Osteoblast (primary cell): ENCODE results near the gene SOWAHC. TPM values are rescaled to one million over a fixed set of nuclear protein-coding genes. Genes with fewer than 3 reads are reported as not detected.

Source experiments
- DNase-seq: peaks from one replicate; pipeline ENCODE4 v3.0.0; 2011; ENCODE audit warnings: low spot score, mixed read lengths; ENCODE audit not compliant: insufficient read length; ENCODE audit errors: missing footprints
- H2AFZ ChIP-seq: 2 replicates; pipeline ENCODE4 v1.6.0; 2011; ENCODE audit warnings: mild to moderate bottlenecking, low read length
- H3K27ac ChIP-seq: 2 replicates; pipeline ENCODE4 v1.5.1; 2011; ENCODE audit warnings: mild to moderate bottlenecking, low read depth, low read length, moderate library complexity
- H3K27me3 ChIP-seq: 2 replicates; pipeline ENCODE4 v1.6.0; 2012; ENCODE audit warnings: mild to moderate bottlenecking, control low read depth, inconsistent platforms, low read length, moderate library complexity; ENCODE audit not compliant: insufficient read depth
- H3K36me3 ChIP-seq: 2 replicates; pipeline ENCODE4 v1.5.1; 2011; ENCODE audit warnings: mild to moderate bottlenecking, low read length, control low read depth, moderate library complexity; ENCODE audit not compliant: insufficient read depth
- H3K4me1 ChIP-seq: 2 replicates; pipeline ENCODE4 v1.5.1; 2011; ENCODE audit warnings: mild to moderate bottlenecking, low read length, control low read depth, moderate library complexity; ENCODE audit not compliant: insufficient read depth
- H3K4me2 ChIP-seq: 2 replicates; pipeline ENCODE4 v1.6.0; 2011; ENCODE audit warnings: mild to moderate bottlenecking, low read length; ENCODE audit not compliant: insufficient read depth
- H3K4me3 ChIP-seq: fragments of 200-600 bp; sonication (generic); 3 replicates; pipeline ENCODE4 v1.5.1; 2012; ENCODE audit warnings: mild to moderate bottlenecking, low read length, inconsistent platforms; ENCODE audit not compliant: insufficient read depth
- H3K79me2 ChIP-seq: 2 replicates; pipeline ENCODE4 v1.6.0; 2012; ENCODE audit warnings: mild to moderate bottlenecking, low read length, control low read depth, inconsistent platforms; ENCODE audit not compliant: insufficient read depth
- H3K9me3 ChIP-seq: 2 replicates; pipeline ENCODE4 v1.5.1; 2011; ENCODE audit warnings: low read depth, low read length, control low read depth
- H4K20me1 ChIP-seq: 2 replicates; pipeline ENCODE4 v1.6.0; 2012; ENCODE audit warnings: mild to moderate bottlenecking, low read length, control low read depth; ENCODE audit not compliant: insufficient read depth
- total RNA-seq: library from RNA; depleted of rRNA; stranded (reverse); fragments of >200 nt; gene quantifications from 2 replicates; pipeline ENCODE4 v1.2.3, GENCODE V29; 2012
- TF ChIP-seq, protein P1 (sequence below): IDR thresholded peaks from 2 replicates; pipeline ENCODE4 v1.5.1; 2011; ENCODE audit warnings: mild to moderate bottlenecking, low read depth, low read length, moderate library complexity; ENCODE audit errors: extremely low read depth

SOWAHC gene
- total RNA-seq, 1 donor = 17.7 TPM

DNA sequence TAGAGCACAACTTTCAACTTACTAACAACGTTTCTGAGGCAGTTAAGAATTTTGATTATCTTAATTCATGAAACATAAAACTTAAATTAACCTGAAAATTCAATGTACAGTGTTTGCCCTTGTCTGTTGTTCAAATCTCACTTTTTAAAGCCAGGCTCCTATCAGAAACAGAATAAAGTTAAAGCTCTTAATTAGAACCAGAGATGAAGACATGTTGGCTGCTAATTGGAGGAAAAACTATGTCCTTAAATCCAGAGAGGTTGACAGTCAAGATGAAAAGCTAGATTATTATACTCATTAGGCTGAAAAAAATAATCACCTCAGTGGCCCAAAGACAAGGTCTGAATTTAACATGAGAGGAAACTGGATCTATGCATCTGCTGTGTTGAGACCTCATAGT lies 52.3 kb downstream of the SOWAHC start:
- no peak overlapping the region for H3K27ac ChIP-seq
- no peaks in the 10 kb centered on the region for H3K27me3 ChIP-seq
- no peaks in the 10 kb centered on the region for H3K79me2 ChIP-seq
- DNase-seq = no peak
- no peak overlapping the region for H3K4me2 ChIP-seq
- H3K4me1 ChIP-seq = peaks cover 7% of the 10 kb centered on the region
- no peaks in the 10 kb centered on the region for H3K9me3 ChIP-seq
- H3K4me3 ChIP-seq = no peak overlapping the region
- H4K20me1 ChIP-seq = no peaks in the 10 kb centered on the region
- H2AFZ ChIP-seq = no peak overlapping the region
- H3K36me3 ChIP-seq = no peaks in the 10 kb centered on the region
- TF ChIP-seq, protein P1, sequence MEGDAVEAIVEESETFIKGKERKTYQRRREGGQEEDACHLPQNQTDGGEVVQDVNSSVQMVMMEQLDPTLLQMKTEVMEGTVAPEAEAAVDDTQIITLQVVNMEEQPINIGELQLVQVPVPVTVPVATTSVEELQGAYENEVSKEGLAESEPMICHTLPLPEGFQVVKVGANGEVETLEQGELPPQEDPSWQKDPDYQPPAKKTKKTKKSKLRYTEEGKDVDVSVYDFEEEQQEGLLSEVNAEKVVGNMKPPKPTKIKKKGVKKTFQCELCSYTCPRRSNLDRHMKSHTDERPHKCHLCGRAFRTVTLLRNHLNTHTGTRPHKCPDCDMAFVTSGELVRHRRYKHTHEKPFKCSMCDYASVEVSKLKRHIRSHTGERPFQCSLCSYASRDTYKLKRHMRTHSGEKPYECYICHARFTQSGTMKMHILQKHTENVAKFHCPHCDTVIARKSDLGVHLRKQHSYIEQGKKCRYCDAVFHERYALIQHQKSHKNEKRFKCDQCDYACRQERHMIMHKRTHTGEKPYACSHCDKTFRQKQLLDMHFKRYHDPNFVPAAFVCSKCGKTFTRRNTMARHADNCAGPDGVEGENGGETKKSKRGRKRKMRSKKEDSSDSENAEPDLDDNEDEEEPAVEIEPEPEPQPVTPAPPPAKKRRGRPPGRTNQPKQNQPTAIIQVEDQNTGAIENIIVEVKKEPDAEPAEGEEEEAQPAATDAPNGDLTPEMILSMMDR = no peak

Other genes with a start within 250 kb of the SOWAHC start
- 101 and 107 TPM in 2 replicates for gene SEPTIN10, start 398 bp upstream of the SOWAHC start, total RNA-seq
- gene RGPD5, start 179.9 kb downstream of the SOWAHC start, total RNA-seq = 28.6 and 29.2 TPM in 2 replicates